PC-3 (cell line): ENCODE data around the gene STARD3. TPM values are rescaled to one million over a fixed set of nuclear protein-coding genes. Genes with fewer than 3 reads are reported as not detected.

ENCODE experiments used
- ATAC-seq: fragments of 200-7000 bp; cut with Tn5 transposase; 2 replicates; pipeline ENCODE4 v1.9.1; 2020; ENCODE audit warnings: mild to moderate bottlenecking, moderate library complexity
- BruUV-seq: library from RNA; stranded (reverse); fragments of 400-500 nt; replicated peaks from 2 replicates; lab custom pipeline; 2021; lab: Mats Ljungman, UMichigan
- CTCF ChIA-PET: fragments of 300-600 bp; sonication (Branson Sonifier 250); formaldehyde crosslinking; loops from one replicate; lab custom pipeline; 2022; ENCODE audit warnings: antibody characterized with exemption; lab: Charles Lee
- POLR2A ChIA-PET: fragments of 300-600 bp; sonication (Branson Sonifier 250); formaldehyde crosslinking; loops from one replicate; lab custom pipeline; 2022; ENCODE audit warnings: antibody characterized with exemption; ENCODE audit not compliant: unreplicated experiment; lab: Charles Lee
- DNase-seq: peaks from one replicate; pipeline ENCODE4 v3.0.0-alpha.2; 2015
- H2AFZ ChIP-seq: fragments of 300-600 bp; sonication (generic); 2 replicates; pipeline ENCODE4 v1.6.0; 2016; ENCODE audit warnings: antibody characterized with exemption, low read length
- H3F3A ChIP-seq: fragments of 300-600 bp; sonication (generic); one replicate; pipeline ENCODE4 v1.6.0; 2017; ENCODE audit warnings: antibody characterized with exemption, low read length, control low read depth, mild to moderate bottlenecking; ENCODE audit not compliant: unreplicated experiment
- H3K27ac ChIP-seq: fragments of 300-600 bp; sonication (generic); 2 replicates; pipeline ENCODE4 v1.5.1; 2016; ENCODE audit warnings: mild to moderate bottlenecking, low read length
- H3K27me3 ChIP-seq: fragments of 300-600 bp; sonication (generic); 2 replicates; pipeline ENCODE4 v1.6.1; 2016; ENCODE audit warnings: low read length, mixed read lengths
- H3K36me3 ChIP-seq: fragments of 300-600 bp; sonication (generic); 2 replicates; pipeline ENCODE4 v1.6.1; 2016; ENCODE audit warnings: low read depth, mixed run types, low read length, mixed read lengths
- H3K4me1 ChIP-seq: fragments of 300-600 bp; sonication (generic); 2 replicates; pipeline ENCODE4 v1.5.1; 2016; ENCODE audit warnings: low read length; ENCODE audit not compliant: insufficient read depth
- H3K4me2 ChIP-seq: fragments of 300-600 bp; sonication (generic); 2 replicates; pipeline ENCODE4 v1.6.0; 2016; ENCODE audit warnings: low read length
- H3K4me3 ChIP-seq: fragments of 300-600 bp; sonication (generic); 2 replicates; pipeline ENCODE4 v1.5.1; 2016; ENCODE audit warnings: mild to moderate bottlenecking, low read length, mixed read lengths
- H3K79me2 ChIP-seq: fragments of 300-600 bp; sonication (generic); 2 replicates; pipeline ENCODE4 v1.6.1; 2017; ENCODE audit warnings: low read length, mixed read lengths
- H3K9ac ChIP-seq: fragments of 300-600 bp; sonication (generic); 2 replicates; pipeline ENCODE4 v1.6.0; 2016; ENCODE audit warnings: mild to moderate bottlenecking, low read length
- H3K9me2 ChIP-seq: fragments of 300-600 bp; sonication (generic); replicated peaks from 2 replicates; pipeline ENCODE4 v1.6.1; 2016; ENCODE audit warnings: mixed run types, low read length, mixed read lengths
- H3K9me3 ChIP-seq: fragments of 300-600 bp; sonication (generic); 2 replicates; pipeline ENCODE4 v1.6.1; 2016; ENCODE audit warnings: low read length, mixed read lengths
- H4K20me1 ChIP-seq: fragments of 300-600 bp; sonication (generic); 2 replicates; pipeline ENCODE4 v1.6.1; 2016; ENCODE audit warnings: low read length, mixed read lengths
- EZH2 ChIP-seq: fragments of 300-600 bp; sonication (generic); IDR thresholded peaks from one replicate; pipeline ENCODE4 v1.6.1; 2017; ENCODE audit warnings: antibody characterized with exemption, mild to moderate bottlenecking, low read length; ENCODE audit not compliant: unreplicated experiment
- EZH2phosphoT487 ChIP-seq: fragments of 300-600 bp; sonication (generic); IDR thresholded peaks from 2 replicates; pipeline ENCODE4 v1.6.1; 2018; ENCODE audit warnings: mild to moderate bottlenecking, antibody characterized with exemption, low read length, borderline replicate concordance
- intact Hi-C: fragments of 100-400 bp; cut with micrococcal nuclease; formaldehyde crosslinking; loops from 2 replicates; pipeline ENCODE4 v1.9.0; 2023
- total RNA-seq: library from RNA; depleted of rRNA; stranded (reverse); fragments of >200 nt; gene quantifications from 2 replicates; pipeline ENCODE4 v1.2.3, GENCODE V29; 2014
- TF ChIP-seq, protein P1 (sequence below): fragments of 300-600 bp; sonication (generic); conservative IDR thresholded peaks from 2 replicates; pipeline ENCODE4 v1.5.1; 2017; ENCODE audit warnings: antibody characterized with exemption, low read depth, mild to moderate bottlenecking, low read length

The STARD3 gene
- total RNA-seq, 1 experiment from 2014 or later = 30.5 TPM

DNA sequence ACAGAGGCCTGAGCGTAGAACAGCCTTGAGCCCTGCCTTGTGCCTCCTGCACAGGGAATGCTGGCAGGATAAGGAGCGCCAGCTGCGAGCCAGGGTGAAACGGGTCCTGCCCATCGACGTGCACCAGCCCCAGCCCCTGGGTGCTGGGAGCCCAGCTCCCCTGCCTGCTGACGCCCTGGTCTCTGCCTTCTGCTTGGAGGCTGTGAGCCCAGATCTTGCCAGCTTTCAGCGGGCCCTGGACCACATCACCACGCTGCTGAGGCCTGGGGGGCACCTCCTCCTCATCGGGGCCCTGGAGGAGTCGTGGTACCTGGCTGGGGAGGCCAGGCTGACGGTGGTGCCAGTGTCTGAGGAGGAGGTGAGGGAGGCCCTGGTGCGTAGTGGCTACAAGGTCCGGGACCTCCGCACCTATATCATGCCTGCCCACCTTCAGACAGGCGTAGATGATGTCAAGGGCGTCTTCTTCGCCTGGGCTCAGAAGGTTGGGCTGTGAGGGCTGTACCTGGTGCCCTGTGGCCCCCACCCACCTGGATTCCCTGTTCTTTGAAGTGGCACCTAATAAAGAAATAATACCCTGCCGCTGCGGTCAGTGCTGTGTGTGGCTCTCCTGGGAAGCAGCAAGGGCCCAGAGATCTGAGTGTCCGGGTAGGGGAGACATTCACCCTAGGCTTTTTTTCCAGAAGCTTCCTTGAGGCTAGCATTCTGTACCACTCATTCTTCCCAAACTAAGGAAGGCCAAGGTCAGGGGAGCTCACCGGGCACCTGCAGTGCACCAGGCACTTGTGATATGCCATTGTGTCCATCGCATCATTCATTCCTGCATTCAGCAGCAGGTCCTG lies 33.2 kb downstream of the STARD3 start:
- TF ChIP-seq EZH2 (no peak), EZH2phosphoT487 (no peak)
- TF ChIP-seq, protein P1, sequence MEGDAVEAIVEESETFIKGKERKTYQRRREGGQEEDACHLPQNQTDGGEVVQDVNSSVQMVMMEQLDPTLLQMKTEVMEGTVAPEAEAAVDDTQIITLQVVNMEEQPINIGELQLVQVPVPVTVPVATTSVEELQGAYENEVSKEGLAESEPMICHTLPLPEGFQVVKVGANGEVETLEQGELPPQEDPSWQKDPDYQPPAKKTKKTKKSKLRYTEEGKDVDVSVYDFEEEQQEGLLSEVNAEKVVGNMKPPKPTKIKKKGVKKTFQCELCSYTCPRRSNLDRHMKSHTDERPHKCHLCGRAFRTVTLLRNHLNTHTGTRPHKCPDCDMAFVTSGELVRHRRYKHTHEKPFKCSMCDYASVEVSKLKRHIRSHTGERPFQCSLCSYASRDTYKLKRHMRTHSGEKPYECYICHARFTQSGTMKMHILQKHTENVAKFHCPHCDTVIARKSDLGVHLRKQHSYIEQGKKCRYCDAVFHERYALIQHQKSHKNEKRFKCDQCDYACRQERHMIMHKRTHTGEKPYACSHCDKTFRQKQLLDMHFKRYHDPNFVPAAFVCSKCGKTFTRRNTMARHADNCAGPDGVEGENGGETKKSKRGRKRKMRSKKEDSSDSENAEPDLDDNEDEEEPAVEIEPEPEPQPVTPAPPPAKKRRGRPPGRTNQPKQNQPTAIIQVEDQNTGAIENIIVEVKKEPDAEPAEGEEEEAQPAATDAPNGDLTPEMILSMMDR = no peak
- H3K79me2 ChIP-seq = no peaks in the 10 kb centered on the region
- H3K4me1 ChIP-seq = peaks cover 11% of the 10 kb centered on the region; the same call in 1 of the 2 replicates
- DNase-seq = no peak
- no peak overlapping the region for H3K27ac ChIP-seq
- no peaks in the 10 kb centered on the region for H3K9me3 ChIP-seq
- H3K4me3 ChIP-seq = no peak overlapping the region
- H3K27me3 ChIP-seq = no peaks in the 10 kb centered on the region
- no peak overlapping the region for H2AFZ ChIP-seq
- H3K36me3 ChIP-seq = no peaks in the 10 kb centered on the region
- POLR2A ChIA-PET = no interaction called here
- no peak overlapping the region for H3K9ac ChIP-seq
- no peak for ATAC-seq
- no peaks in the 10 kb centered on the region for H3F3A ChIP-seq
- CTCF ChIA-PET = interaction anchor here (1.1 kb wide), 1 partner anchor 47 kb away, joined by 4 read pairs; no protein-coding TSS in a partner anchor
- BruUV-seq = no TSS peak
- H3K4me2 ChIP-seq = no peak overlapping the region
- no peaks in the 10 kb centered on the region for H4K20me1 ChIP-seq
- intact Hi-C loops = no loop called here
- no peaks in the 10 kb centered on the region for H3K9me2 ChIP-seq

DNA sequence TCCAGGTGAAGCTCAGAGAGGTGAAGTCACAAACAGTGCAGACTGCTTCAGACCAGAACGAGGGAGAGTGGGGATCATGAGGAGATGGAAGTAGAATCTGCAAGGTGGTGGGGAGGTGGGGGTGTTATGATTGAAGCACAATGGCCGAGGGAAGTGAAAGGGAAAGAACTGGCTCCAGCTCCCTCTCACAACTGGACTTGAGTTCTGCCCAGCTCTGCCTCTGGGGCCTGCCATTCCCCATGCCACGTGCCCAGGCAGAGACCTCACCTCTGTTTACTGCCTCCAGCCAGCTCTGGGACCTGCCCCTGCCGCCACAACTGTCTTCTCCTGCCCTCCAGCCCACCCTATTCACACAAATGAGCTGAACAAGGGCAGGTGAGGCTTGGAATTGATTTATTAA lies 33.8 kb downstream of the STARD3 start:
- peaks cover 15% of the 10 kb centered on the region; the same call in 1 of the 2 replicates for H3K4me1 ChIP-seq
- H3K9me2 ChIP-seq = no peaks in the 10 kb centered on the region
- H3K27me3 ChIP-seq = no peaks in the 10 kb centered on the region
- TF ChIP-seq, protein P1 = no peak
- TF ChIP-seq EZH2 = no peak
- no peak for TF ChIP-seq EZH2phosphoT487
- CTCF ChIA-PET = interaction anchor here (1.1 kb wide), 1 partner anchor 48 kb away, joined by 4 read pairs; no protein-coding TSS in a partner anchor
- no peak overlapping the region for H3K27ac ChIP-seq
- H3K4me3 ChIP-seq = no peak overlapping the region
- BruUV-seq = no TSS peak
- intact Hi-C loops = no loop called here
- ATAC-seq (no peak), DNase-seq (no peak)
- no peak overlapping the region for H3K4me2 ChIP-seq
- H2AFZ ChIP-seq = no peak overlapping the region
- POLR2A ChIA-PET = no interaction called here
- H3K9me3 ChIP-seq = no peaks in the 10 kb centered on the region
- no peaks in the 10 kb centered on the region for H3K36me3 ChIP-seq
- H4K20me1 ChIP-seq = no peaks in the 10 kb centered on the region
- no peak overlapping the region for H3K9ac ChIP-seq
- no peaks in the 10 kb centered on the region for H3F3A ChIP-seq
- H3K79me2 ChIP-seq = no peaks in the 10 kb centered on the region
